WTC11 (cell line): Measurements from ENCODE around the gene GPATCH2L.

Experiments used
- AFF4 ChIP-seq: sonication (generic); formaldehyde crosslinking; IDR thresholded peaks from 2 replicates; pipeline ENCODE4 v1.8.1; 2023; ENCODE audit warnings: mild to moderate bottlenecking, missing genetic modification reagents, borderline replicate concordance
- CBFB ChIP-seq: sonication (generic); formaldehyde crosslinking; IDR thresholded peaks from 2 replicates; pipeline ENCODE4 v1.8.1; 2022; ENCODE audit warnings: mild to moderate bottlenecking, low read depth, missing genetic modification reagents
- CTCF ChIP-seq: fragments of 200-600 bp; IDR thresholded peaks from 2 replicates; pipeline ENCODE4 v1.8.0; 2022; ENCODE audit warnings: antibody characterized with exemption
- SMAD4 ChIP-seq: sonication (generic); formaldehyde crosslinking; IDR thresholded peaks from 2 replicates; pipeline ENCODE4 v1.8.0; 2022; ENCODE audit warnings: mild to moderate bottlenecking, missing genetic modification reagents

- TF ChIP-seq CTCF (no peak), CBFB (CRISPR knock-in tag) (no peak), AFF4 (CRISPR knock-in tag) (no peak), SMAD4 (CRISPR knock-in tag) (no peak)
Measured at GRCh38 chr14:76228138-76228537, 76.4 kb downstream of the GPATCH2L start.
